Endodermal cell (in vitro differentiated cells): Measurements from ENCODE around the gene TEN1. TPM values are rescaled to one million over a fixed set of nuclear protein-coding genes. Genes with fewer than 3 reads are reported as not detected.

Experiments
- DNase-seq: peaks from one replicate; pipeline ENCODE4 v3.0.0-alpha.2; 2017
- H3K27ac ChIP-seq: 2 replicates; pipeline ENCODE4 v1.5.1; 2013; ENCODE audit warnings: mild to moderate bottlenecking, low read depth, low read length, moderate library complexity
- H3K27me3 ChIP-seq: 2 replicates; pipeline ENCODE4 v1.6.1; 2013; ENCODE audit warnings: mild to moderate bottlenecking, low read length, moderate library complexity; ENCODE audit not compliant: insufficient read depth, control insufficient read depth, poor library complexity, severe bottlenecking
- H3K36me3 ChIP-seq: 2 replicates; pipeline ENCODE4 v1.7.0; 2013; ENCODE audit warnings: mild to moderate bottlenecking, low read length, moderate library complexity; ENCODE audit not compliant: control insufficient read depth, insufficient read depth
- H3K4me1 ChIP-seq: one replicate; pipeline ENCODE4 v1.7.0; 2013; ENCODE audit warnings: low read length; ENCODE audit not compliant: control insufficient read depth, insufficient read depth
- H3K4me3 ChIP-seq: 2 replicates; pipeline ENCODE4 v1.5.1; 2013; ENCODE audit warnings: mild to moderate bottlenecking, low read length, moderate library complexity
- H3K9ac ChIP-seq: 2 replicates; pipeline ENCODE4 v1.6.1; 2013; ENCODE audit warnings: mild to moderate bottlenecking, low read length, moderate library complexity; ENCODE audit not compliant: poor library complexity, severe bottlenecking; ENCODE audit errors: extremely low read depth
- H3K9me3 ChIP-seq: 2 replicates; pipeline ENCODE4 v1.6.1; 2013; ENCODE audit warnings: mild to moderate bottlenecking, low read length, moderate library complexity; ENCODE audit not compliant: control insufficient read depth
- H3K27ac Mint-ChIP-seq: 2 replicates; pipeline ENCODE4 v1.8.0; 2020; ENCODE audit warnings: mixed read lengths
- H3K27me3 Mint-ChIP-seq: 2 replicates; pipeline ENCODE4 v1.8.0; 2021; ENCODE audit warnings: mild to moderate bottlenecking, mixed read lengths; ENCODE audit not compliant: insufficient read depth
- H3K36me3 Mint-ChIP-seq: 2 replicates; pipeline ENCODE4 v1.8.0; 2020; ENCODE audit warnings: low read depth, mixed read lengths
- H3K4me1 Mint-ChIP-seq: 2 replicates; pipeline ENCODE4 v1.8.0; 2020; ENCODE audit warnings: mixed read lengths
- H3K4me3 Mint-ChIP-seq: 2 replicates; pipeline ENCODE4 v1.8.0; 2020; ENCODE audit warnings: mild to moderate bottlenecking, moderate library complexity, mixed read lengths
- H3K9me3 Mint-ChIP-seq: 2 replicates; pipeline ENCODE4 v1.8.0; 2020; ENCODE audit warnings: mild to moderate bottlenecking, mixed read lengths
- WGBS, 2 experiments: methylation state at CpG; one replicate each; pipeline versions ENCODE4 v1.1.5 to v1.1.7; 2013; ENCODE audit warnings: missing lambda C conversion rate in 2 of 2, mixed read lengths in 1 of 2; ENCODE audit not compliant: insufficient coverage in 1 of 2, insufficient read length in 1 of 2; 5-methylcytosine and 5-hydroxymethylcytosine counted together
- total RNA-seq, 2 donors: library from RNA; stranded (reverse); fragmentation: NEBNext Ultra II Directional in 1 of 2; extraction: Animal tissue kit (Norgen Biotek cat#: 25700) in 1 of 2; gene quantifications; 2 replicates in 1 of 2; 3 replicates in 1 of 2; pipeline ENCODE4 v1.2.1, GENCODE V29; 2021
- TF ChIP-seq, protein P1 (sequence below): fragments of 200-600 bp; sonication (generic); conservative IDR thresholded peaks from 2 replicates; pipeline ENCODE4 v1.5.0; 2021; ENCODE audit warnings: antibody characterized with exemption, mild to moderate bottlenecking

The TEN1 gene
- total RNA-seq, 2 donors from 2014 or later: 12.1 to 15.3 TPM

DNA sequence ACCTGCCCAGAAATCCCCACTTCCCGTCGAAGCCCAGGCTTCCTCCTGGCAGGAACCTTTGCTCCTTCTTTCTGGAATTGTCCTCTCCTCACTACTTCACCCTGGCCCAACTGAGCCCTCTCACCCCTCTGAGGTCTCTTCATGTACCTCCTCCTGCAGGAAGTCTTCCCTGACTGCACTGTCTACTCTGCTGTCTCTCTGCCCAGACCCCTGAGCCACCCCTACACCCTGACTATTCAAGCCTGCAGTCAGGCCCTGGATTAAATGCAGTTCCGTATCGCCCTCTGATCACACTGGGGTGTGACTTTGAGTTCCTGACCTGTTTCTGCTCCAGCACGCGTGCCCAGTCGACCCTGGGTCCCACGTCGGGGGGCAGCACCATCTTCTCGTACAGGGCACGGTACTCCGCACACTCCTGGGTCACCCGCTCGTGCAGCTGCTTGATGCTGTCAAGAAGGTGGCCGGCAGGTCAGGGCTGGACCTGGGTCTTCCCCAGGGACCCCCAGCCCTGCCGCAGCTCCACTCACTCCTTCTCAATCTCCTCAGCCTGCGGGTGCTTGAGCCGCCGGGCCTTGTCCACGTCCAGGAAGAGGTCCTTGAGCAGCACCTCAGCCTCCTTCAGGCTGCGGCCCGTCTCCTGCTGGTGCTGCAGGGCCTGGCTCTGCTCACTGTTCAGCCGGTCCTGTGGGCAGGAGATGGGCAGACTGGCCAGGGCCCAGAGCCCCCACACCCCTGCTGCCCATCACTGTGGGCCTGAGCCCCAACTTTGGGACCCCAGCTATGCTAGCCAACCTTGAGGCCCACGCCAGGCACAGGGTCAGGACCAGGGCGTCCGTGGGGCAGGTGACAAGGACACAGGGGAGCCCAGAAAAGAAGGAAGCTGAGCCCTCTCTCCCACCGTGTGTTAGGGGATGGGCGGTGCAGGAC, 44.2 kb downstream of the TEN1 start:
- H3K27ac Mint-ChIP-seq: no peak overlapping the region
- no peak overlapping the region for H3K4me3 Mint-ChIP-seq

DNA sequence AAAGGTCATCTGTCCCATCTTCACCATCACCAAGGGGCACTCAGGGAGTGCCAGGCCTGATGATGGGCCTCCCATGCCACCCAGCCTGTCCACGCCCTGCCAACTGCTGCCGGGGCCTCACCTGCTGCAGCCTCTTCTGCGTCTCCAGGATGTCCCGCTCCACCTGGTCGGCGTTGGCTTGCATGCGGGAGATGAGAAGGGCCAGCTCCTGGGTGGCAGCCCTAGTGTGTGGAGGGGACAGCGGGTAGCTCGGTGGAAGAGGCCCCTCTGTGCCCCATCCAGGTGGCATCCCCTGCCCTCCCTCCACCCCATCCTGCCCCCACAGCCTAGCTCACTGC, 44.8 kb downstream of the TEN1 start:
- no peak overlapping the region for H3K27ac ChIP-seq
- H3K4me3 ChIP-seq: no peak overlapping the region
- no peaks in the 10 kb centered on the region for H3K27me3 ChIP-seq
- Mint-ChIP-seq H3K27ac (no peak overlapping the region), H3K4me1 (peaks cover 4% of the 10 kb centered on the region), H3K4me3 (no peak overlapping the region), H3K36me3 (no peaks in the 10 kb centered on the region), H3K27me3 (peaks cover 5% of the 10 kb centered on the region), H3K9me3 (no peaks in the 10 kb centered on the region)
- WGBS, 2 experiments: 89 to 98% methylated on average over 8 to 9 of the region's 9 CpGs
- no peak overlapping the region for H3K9ac ChIP-seq
- DNase-seq: no peak
- no peaks in the 10 kb centered on the region for H3K4me1 ChIP-seq
- TF ChIP-seq, protein P1, sequence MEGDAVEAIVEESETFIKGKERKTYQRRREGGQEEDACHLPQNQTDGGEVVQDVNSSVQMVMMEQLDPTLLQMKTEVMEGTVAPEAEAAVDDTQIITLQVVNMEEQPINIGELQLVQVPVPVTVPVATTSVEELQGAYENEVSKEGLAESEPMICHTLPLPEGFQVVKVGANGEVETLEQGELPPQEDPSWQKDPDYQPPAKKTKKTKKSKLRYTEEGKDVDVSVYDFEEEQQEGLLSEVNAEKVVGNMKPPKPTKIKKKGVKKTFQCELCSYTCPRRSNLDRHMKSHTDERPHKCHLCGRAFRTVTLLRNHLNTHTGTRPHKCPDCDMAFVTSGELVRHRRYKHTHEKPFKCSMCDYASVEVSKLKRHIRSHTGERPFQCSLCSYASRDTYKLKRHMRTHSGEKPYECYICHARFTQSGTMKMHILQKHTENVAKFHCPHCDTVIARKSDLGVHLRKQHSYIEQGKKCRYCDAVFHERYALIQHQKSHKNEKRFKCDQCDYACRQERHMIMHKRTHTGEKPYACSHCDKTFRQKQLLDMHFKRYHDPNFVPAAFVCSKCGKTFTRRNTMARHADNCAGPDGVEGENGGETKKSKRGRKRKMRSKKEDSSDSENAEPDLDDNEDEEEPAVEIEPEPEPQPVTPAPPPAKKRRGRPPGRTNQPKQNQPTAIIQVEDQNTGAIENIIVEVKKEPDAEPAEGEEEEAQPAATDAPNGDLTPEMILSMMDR: no peak
- H3K36me3 ChIP-seq: no peaks in the 10 kb centered on the region
- H3K9me3 ChIP-seq: no peaks in the 10 kb centered on the region

More for the DNA sequence above, 44.2 kb downstream of the TEN1 start:
- no peak overlapping the region for H3K9ac ChIP-seq
- H3K9me3 ChIP-seq: no peaks in the 10 kb centered on the region
- Mint-ChIP-seq H3K36me3 (no peaks in the 10 kb centered on the region), H3K9me3 (no peaks in the 10 kb centered on the region), H3K4me1 (peaks cover 4% of the 10 kb centered on the region), H3K27me3 (peaks cover 5% of the 10 kb centered on the region)
- H3K4me1 ChIP-seq: no peaks in the 10 kb centered on the region
- DNase-seq: no peak
- TF ChIP-seq, protein P1: no peak
- no peak overlapping the region for H3K27ac ChIP-seq
- H3K27me3 ChIP-seq: no peaks in the 10 kb centered on the region
- no peaks in the 10 kb centered on the region for H3K36me3 ChIP-seq
- WGBS, 2 experiments: 91 to 96% methylated on average over 21 to 26 of the region's 28 CpGs
- no peak overlapping the region for H3K4me3 ChIP-seq

- H3K36me3 Mint-ChIP-seq: no peaks in the 10 kb centered on the region
- no peak for DNase-seq
- TF ChIP-seq, protein P1: no peak
- Histone ChIP-seq H3K27me3 (no peaks in the 10 kb centered on the region), H3K36me3 (no peaks in the 10 kb centered on the region), H3K9ac (no peak overlapping the region), H3K4me3 (no peak overlapping the region), H3K27ac (no peak overlapping the region), H3K4me1 (no peaks in the 10 kb centered on the region), H3K9me3 (no peaks in the 10 kb centered on the region)
- H3K9me3 Mint-ChIP-seq: no peaks in the 10 kb centered on the region
- 88 to 90% methylated on average over 2 to 9 of the region's 9 CpGs for WGBS, 2 experiments
- peaks cover 6% of the 10 kb centered on the region for H3K4me1 Mint-ChIP-seq
- H3K4me3 Mint-ChIP-seq: no peak overlapping the region
- peaks cover 5% of the 10 kb centered on the region for H3K27me3 Mint-ChIP-seq
- no peak overlapping the region for H3K27ac Mint-ChIP-seq
Measured at GRCh38 chr17:76024353-76024752, 45.3 kb downstream of the TEN1 start.
